ENCODE measurements around the gene PPP2R5E. TPM values are rescaled to one million over a fixed set of nuclear protein-coding genes. Genes with fewer than 3 reads are reported as not detected.

PPP2R5E gene
- total and polyA plus RNA-seq, 8 donors, result 7.2 to 32.9 (median 14.2) TPM

DNA sequence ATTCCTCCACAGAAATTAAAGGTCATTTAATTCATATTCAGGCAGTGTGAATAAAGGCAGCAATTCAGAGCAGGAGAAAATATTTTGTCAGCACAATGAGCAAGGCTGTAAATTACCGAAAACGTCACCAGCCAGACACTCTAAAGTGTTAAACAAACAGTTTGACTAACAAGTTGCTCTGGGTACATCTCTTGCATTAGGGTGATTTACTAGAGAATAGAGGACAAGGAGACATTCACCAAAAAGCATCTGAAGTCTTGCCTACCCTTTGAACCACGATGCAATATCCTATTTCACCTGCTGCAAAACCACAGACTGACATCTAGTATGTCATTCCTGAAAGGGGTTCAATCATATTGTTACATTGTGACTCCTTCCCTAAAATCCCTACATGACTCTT, 197.4 kb downstream of the PPP2R5E start:
- no peak overlapping the region for H3K4me3 ChIP-seq
- 48 to 75% (median 63%) methylated on average over 3 of the region's 3 CpGs for WGBS, 5 donors
- no peaks in the 10 kb centered on the region for H3K36me3 ChIP-seq
- H3K4me1 ChIP-seq, result no peaks in the 10 kb centered on the region
- TF ChIP-seq, protein P1, sequence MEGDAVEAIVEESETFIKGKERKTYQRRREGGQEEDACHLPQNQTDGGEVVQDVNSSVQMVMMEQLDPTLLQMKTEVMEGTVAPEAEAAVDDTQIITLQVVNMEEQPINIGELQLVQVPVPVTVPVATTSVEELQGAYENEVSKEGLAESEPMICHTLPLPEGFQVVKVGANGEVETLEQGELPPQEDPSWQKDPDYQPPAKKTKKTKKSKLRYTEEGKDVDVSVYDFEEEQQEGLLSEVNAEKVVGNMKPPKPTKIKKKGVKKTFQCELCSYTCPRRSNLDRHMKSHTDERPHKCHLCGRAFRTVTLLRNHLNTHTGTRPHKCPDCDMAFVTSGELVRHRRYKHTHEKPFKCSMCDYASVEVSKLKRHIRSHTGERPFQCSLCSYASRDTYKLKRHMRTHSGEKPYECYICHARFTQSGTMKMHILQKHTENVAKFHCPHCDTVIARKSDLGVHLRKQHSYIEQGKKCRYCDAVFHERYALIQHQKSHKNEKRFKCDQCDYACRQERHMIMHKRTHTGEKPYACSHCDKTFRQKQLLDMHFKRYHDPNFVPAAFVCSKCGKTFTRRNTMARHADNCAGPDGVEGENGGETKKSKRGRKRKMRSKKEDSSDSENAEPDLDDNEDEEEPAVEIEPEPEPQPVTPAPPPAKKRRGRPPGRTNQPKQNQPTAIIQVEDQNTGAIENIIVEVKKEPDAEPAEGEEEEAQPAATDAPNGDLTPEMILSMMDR (IDR thresholded peaks at IDR 0.05), result no peak
- TF ChIP-seq POLR2AphosphoS5 (IDR thresholded peaks at IDR 0.05), result no peak
- TF ChIP-seq POLR2A (IDR thresholded peaks at IDR 0.05), result no peak
- no peak for TF ChIP-seq EP300 (IDR thresholded peaks at IDR 0.05)
- peaks cover 0 to 3% (median 0%) of the 10 kb centered on the region in 3 donors for H3K27me3 ChIP-seq
- no peak for DNase-seq
- H3K27ac ChIP-seq, result no peak overlapping the region
- H3K9me3 ChIP-seq, result no peaks in the 10 kb centered on the region
- intact Hi-C loops (cut with DNase I; ENCODE audit: low total_unique reads), result no loop called here

DNA sequence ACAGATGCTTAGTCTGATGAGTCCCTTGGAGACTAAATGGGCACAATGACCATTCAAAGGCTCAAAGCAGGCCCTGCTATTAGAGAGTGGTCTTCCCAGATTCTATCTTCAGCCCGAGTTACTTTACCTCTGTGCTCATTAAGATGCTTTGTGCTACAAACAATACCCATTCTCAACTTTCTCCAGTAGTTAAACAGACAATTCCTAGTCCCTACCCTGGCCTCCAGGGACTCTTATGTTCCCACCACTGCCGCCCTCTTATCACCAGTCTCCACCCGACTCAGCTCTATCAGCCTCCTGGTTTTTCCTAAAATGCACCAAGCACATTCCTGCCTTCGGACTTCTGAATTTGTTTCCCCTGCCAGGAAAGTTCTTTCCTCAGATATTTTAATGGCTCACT, 198.8 kb downstream of the PPP2R5E start:
- no peak for DNase-seq
- Histone ChIP-seq H3K4me3 (no peak overlapping the region), H3K27me3 (peaks cover 0 to 3% (median 0%) of the 10 kb centered on the region in 3 donors), H3K4me1 (no peaks in the 10 kb centered on the region), H3K36me3 (no peaks in the 10 kb centered on the region), H3K27ac (no peak overlapping the region), H3K9me3 (no peaks in the 10 kb centered on the region)
- TF ChIP-seq, protein P1 (IDR thresholded peaks at IDR 0.05), result no peak
- TF ChIP-seq POLR2A (IDR thresholded peaks at IDR 0.05), result no peak
- intact Hi-C loops (cut with DNase I; ENCODE audit: low total_unique reads), result no loop called here
- 33 to 55% (median 46%) methylated on average over 4 of the region's 4 CpGs for WGBS, 5 donors

- intact Hi-C loops (cut with DNase I; ENCODE audit: low total_unique reads), result no loop called here
- DNase-seq, result peak in 1 of 2 donors; percentile 13
- Histone ChIP-seq H3K27me3 (peaks cover 0 to 3% (median 0%) of the 10 kb centered on the region in 3 donors), H3K4me1 (no peaks in the 10 kb centered on the region), H3K27ac (no peak overlapping the region), H3K9me3 (no peaks in the 10 kb centered on the region), H3K4me3 (no peak overlapping the region), H3K36me3 (no peaks in the 10 kb centered on the region)
- TF ChIP-seq, protein P1 (IDR thresholded peaks at IDR 0.05), result no peak
- no peak for TF ChIP-seq EP300 (IDR thresholded peaks at IDR 0.05)
- TF ChIP-seq POLR2AphosphoS5 (IDR thresholded peaks at IDR 0.05), result no peak
- TF ChIP-seq POLR2A (IDR thresholded peaks at IDR 0.05), result no peak
- 78 to 92% (median 84%) methylated on average over 1 of the region's 1 CpG for WGBS, 5 donors
Observed at GRCh38 chr14:63343878-63344277, 199.3 kb downstream of the PPP2R5E start.

DNA sequence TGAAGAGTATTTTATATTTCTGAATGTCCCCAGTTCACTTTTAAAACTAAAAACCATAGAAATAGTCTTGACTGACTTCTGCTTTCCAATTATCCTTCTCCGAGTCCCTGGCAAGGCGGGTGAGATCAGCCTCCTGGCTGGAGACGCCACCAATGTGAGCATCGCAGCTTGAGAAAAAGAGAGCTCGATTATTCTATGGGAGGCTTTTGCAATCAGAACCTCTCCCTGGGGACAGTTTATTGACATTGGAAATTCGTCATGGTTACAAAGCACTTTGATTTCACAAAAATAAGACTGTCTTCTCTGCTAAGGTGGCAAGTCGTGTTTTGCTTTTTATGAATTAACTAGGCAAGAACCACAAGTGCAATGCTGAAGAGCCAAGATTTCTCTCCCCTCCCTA, 200.8 kb downstream of the PPP2R5E start:
- H3K36me3 ChIP-seq, result no peaks in the 10 kb centered on the region
- H3K4me3 ChIP-seq, result no peak overlapping the region
- no peaks in the 10 kb centered on the region for H3K4me1 ChIP-seq
- no peak overlapping the region for H3K27ac ChIP-seq
- intact Hi-C loops (cut with DNase I; ENCODE audit: low total_unique reads), result no loop called here
- H3K27me3 ChIP-seq, result peaks cover 0 to 3% (median 0%) of the 10 kb centered on the region in 3 donors
- DNase-seq, result no peak
- 61 to 75% (median 66%) methylated on average over 7 of the region's 7 CpGs for WGBS, 5 donors
- H3K9me3 ChIP-seq, result peaks cover 0 to 2% (median under 1%) of the 10 kb centered on the region in 4 donors
- TF ChIP-seq POLR2A (IDR thresholded peaks at IDR 0.05), result no peak
- TF ChIP-seq, protein P1 (IDR thresholded peaks at IDR 0.05), result no peak
- no peak for TF ChIP-seq POLR2AphosphoS5 (IDR thresholded peaks at IDR 0.05)
- TF ChIP-seq EP300 (IDR thresholded peaks at IDR 0.05), result no peak
